Measurements from ENCODE around the gene LEO1. TPM values are rescaled to one million over a fixed set of nuclear protein-coding genes. Genes with fewer than 3 reads are reported as not detected.

The LEO1 gene
- total and polyA plus RNA-seq, 2 of the 13 experiments (the other 11 are each of a cell fraction or from before 2014, with no cell fraction given) = 17.0 to 60.3 TPM

DNA sequence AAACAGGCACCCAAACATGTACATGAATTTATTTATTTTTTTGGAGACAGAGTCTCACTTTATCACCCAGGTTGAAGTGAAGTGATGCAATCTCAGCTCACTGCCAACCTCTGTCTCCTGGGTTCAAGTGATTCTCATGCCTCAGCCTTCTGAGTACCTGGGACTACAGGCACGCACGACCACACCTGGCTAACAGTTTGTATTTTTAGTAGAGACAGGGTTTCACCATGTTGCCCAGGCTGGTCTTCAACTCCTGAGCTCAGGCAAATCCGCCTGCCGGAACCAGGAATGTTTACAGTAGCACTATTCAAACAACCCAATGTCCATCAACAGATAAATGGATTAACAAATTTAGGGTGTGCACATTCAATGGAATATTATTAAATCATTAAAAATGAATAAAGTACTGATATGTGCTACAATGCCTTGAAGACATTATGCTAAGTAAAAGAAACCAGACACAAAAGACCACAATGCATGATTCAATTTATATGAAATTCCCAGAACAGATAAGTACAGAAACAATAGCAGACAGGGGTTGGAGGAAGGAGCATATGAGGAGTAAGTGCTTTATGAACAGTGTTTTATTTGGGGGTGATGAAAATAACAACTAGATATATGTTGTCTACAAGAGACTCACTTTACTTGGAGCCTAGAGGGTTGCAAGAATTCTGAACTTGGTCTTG lies 1.3 kb downstream of the LEO1 start (continued):
- TF ChIP-seq, protein P1, sequence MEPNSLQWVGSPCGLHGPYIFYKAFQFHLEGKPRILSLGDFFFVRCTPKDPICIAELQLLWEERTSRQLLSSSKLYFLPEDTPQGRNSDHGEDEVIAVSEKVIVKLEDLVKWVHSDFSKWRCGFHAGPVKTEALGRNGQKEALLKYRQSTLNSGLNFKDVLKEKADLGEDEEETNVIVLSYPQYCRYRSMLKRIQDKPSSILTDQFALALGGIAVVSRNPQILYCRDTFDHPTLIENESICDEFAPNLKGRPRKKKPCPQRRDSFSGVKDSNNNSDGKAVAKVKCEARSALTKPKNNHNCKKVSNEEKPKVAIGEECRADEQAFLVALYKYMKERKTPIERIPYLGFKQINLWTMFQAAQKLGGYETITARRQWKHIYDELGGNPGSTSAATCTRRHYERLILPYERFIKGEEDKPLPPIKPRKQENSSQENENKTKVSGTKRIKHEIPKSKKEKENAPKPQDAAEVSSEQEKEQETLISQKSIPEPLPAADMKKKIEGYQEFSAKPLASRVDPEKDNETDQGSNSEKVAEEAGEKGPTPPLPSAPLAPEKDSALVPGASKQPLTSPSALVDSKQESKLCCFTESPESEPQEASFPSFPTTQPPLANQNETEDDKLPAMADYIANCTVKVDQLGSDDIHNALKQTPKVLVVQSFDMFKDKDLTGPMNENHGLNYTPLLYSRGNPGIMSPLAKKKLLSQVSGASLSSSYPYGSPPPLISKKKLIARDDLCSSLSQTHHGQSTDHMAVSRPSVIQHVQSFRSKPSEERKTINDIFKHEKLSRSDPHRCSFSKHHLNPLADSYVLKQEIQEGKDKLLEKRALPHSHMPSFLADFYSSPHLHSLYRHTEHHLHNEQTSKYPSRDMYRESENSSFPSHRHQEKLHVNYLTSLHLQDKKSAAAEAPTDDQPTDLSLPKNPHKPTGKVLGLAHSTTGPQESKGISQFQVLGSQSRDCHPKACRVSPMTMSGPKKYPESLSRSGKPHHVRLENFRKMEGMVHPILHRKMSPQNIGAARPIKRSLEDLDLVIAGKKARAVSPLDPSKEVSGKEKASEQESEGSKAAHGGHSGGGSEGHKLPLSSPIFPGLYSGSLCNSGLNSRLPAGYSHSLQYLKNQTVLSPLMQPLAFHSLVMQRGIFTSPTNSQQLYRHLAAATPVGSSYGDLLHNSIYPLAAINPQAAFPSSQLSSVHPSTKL (CRISPR knock-in tag; IDR thresholded peaks at IDR 0.05) = peak; percentile 73

DNA sequence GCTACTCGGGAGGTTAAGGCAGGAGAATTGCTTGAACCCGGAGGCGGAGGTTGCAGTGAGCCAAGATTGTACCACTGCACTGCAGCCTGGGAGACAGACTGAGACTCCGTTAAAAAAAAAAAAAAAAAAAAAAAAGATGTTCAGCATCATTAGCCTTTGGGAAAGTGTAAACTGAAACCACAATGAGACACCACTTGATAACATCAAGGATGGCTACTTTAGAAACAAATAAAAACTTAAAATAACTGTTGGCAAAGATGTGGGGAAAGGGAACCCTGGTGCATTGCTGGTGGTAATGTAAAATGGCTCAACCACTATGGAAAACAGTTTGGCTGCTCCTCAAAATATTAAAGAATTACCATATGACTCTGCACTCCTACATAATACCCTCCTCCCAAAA lies 1.9 kb downstream of the LEO1 start:
- H3K36me3 ChIP-seq (replicated peaks in 1 of 2; ENCODE audit: control insufficient read depth in 1 of 2, insufficient read depth in 2 of 2, low read length in 2 of 2) = peaks cover 6 to 19% of the 10 kb centered on the region in 2 experiments
- ChIA-PET CTCF (ENCODE audit: low intra/inter-chr PET ratio, low total read pairs) (no interaction called here), POLR2A (interaction anchor here (0.8 to 3.8 kb wide), 5 partner anchors 11 to 210 kb away, joined by 3 to 48 read pairs (median 10); no protein-coding TSS in a partner anchor)
- FAIRE-seq (no peak), DNase-seq (ENCODE audit: low spot score) (no peak), ATAC-seq (no peak)
- peaks cover 17% of the 10 kb centered on the region for H4K20me1 ChIP-seq (ENCODE audit: insufficient read depth, low read length)
- no peaks in the 10 kb centered on the region; the same call in 1 of the 2 replicates for H3K9me3 ChIP-seq (ENCODE audit: low read length)
- 46% methylated on average over 4 of the region's 4 CpGs for WGBS (ENCODE audit: low lambda C conversion rate)
- peak overlapping the region; percentile 62 for H3K9ac ChIP-seq (ENCODE audit: insufficient read depth, low read depth, low read length)
- in situ Hi-C loops (cut with HindIII; ENCODE audit: extremely low pct_ligation_motif_present, low pct_unique_long_range_greater_than_20kb) (no loop called here), intact Hi-C loops (cut with micrococcal nuclease; ENCODE audit: unreplicated experiment) (loop anchor here (2.0 kb wide), 1 partner anchor 683 kb away; no protein-coding TSS in a partner anchor)
- BruUV-seq (replicated peaks) = no TSS peak
- H3K27ac ChIP-seq (ENCODE audit: extremely low read length, insufficient read depth, low read length) = peak overlapping the region; percentile 79
- H3K4me1 ChIP-seq (ENCODE audit: insufficient read depth, low read length) = peaks cover 51% of the 10 kb centered on the region
- H3K79me2 ChIP-seq (ENCODE audit: insufficient read depth, low read length) = peaks cover 75% of the 10 kb centered on the region
- H3K4me2 ChIP-seq (ENCODE audit: low read depth, low read length) = peak overlapping the region; percentile 81
- H3K27me3 ChIP-seq (ENCODE audit: control insufficient read depth in 1 of 2, insufficient read depth in 2 of 2, low read length in 2 of 2) = no peaks in the 10 kb centered on the region; a peak in 1 of 5 replicates
- peak overlapping the region; percentile 70 to 100 (median 97) for H3K4me3 ChIP-seq (replicated peaks in 1 of 3; ENCODE audit: insufficient read depth in 1 of 3, low read depth in 2 of 3, low read length in 3 of 3)
- H2AFZ ChIP-seq (ENCODE audit: low read length) = no peak overlapping the region
- TF ChIP-seq, protein P2, sequence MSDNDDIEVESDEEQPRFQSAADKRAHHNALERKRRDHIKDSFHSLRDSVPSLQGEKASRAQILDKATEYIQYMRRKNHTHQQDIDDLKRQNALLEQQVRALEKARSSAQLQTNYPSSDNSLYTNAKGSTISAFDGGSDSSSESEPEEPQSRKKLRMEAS (IDR thresholded peaks at IDR 0.05) = no peak
- no peak for TF ChIP-seq NCOA2 (CRISPR knock-in tag; IDR thresholded peaks at IDR 0.05)
- TF ChIP-seq ZFP36L1 (CRISPR knock-in tag; IDR thresholded peaks at IDR 0.05) = no peak
- no peak for TF ChIP-seq ZSCAN25 (CRISPR knock-in tag; IDR thresholded peaks at IDR 0.05)
- TF ChIP-seq ZNF292 (CRISPR knock-in tag; IDR thresholded peaks at IDR 0.05; ENCODE audit: borderline replicate concordance, low read depth) = 0 out of 2 replicates have a peak, but pooled peaks have one; percentile 8
- TF ChIP-seq NR1H2 (CRISPR knock-in tag; IDR thresholded peaks at IDR 0.05; ENCODE audit: borderline replicate concordance, low read depth) = no peak
- no peak for TF ChIP-seq CEBPG (CRISPR knock-in tag; IDR thresholded peaks at IDR 0.05)
- no peak for TF ChIP-seq STAT5B (CRISPR knock-in tag; IDR thresholded peaks at IDR 0.05)
- TF ChIP-seq ZNF891 (CRISPR knock-in tag; IDR thresholded peaks at IDR 0.05) = no peak
- no peak for TF ChIP-seq MIER2 (CRISPR knock-in tag; IDR thresholded peaks at IDR 0.05)
- TF ChIP-seq, protein P3, sequence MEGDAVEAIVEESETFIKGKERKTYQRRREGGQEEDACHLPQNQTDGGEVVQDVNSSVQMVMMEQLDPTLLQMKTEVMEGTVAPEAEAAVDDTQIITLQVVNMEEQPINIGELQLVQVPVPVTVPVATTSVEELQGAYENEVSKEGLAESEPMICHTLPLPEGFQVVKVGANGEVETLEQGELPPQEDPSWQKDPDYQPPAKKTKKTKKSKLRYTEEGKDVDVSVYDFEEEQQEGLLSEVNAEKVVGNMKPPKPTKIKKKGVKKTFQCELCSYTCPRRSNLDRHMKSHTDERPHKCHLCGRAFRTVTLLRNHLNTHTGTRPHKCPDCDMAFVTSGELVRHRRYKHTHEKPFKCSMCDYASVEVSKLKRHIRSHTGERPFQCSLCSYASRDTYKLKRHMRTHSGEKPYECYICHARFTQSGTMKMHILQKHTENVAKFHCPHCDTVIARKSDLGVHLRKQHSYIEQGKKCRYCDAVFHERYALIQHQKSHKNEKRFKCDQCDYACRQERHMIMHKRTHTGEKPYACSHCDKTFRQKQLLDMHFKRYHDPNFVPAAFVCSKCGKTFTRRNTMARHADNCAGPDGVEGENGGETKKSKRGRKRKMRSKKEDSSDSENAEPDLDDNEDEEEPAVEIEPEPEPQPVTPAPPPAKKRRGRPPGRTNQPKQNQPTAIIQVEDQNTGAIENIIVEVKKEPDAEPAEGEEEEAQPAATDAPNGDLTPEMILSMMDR (CRISPR knock-in tag; IDR thresholded peaks at IDR 0.05) = no peak
- TF ChIP-seq, protein P4, sequence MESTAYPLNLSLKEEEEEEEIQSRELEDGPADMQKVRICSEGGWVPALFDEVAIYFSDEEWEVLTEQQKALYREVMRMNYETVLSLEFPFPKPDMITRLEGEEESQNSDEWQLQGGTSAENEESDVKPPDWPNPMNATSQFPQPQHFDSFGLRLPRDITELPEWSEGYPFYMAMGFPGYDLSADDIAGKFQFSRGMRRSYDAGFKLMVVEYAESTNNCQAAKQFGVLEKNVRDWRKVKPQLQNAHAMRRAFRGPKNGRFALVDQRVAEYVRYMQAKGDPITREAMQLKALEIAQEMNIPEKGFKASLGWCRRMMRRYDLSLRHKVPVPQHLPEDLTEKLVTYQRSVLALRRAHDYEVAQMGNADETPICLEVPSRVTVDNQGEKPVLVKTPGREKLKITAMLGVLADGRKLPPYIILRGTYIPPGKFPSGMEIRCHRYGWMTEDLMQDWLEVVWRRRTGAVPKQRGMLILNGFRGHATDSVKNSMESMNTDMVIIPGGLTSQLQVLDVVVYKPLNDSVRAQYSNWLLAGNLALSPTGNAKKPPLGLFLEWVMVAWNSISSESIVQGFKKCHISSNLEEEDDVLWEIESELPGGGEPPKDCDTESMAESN (CRISPR knock-in tag; conservative IDR thresholded peaks at IDR 0.05) = no peak
- TF ChIP-seq NRL (CRISPR knock-in tag; IDR thresholded peaks at IDR 0.05; ENCODE audit: borderline replicate concordance) = no peak

Measured in HepG2 (cell line).